ENCODE data around the gene PIK3C2G.

PIK3C2G gene

DNA sequence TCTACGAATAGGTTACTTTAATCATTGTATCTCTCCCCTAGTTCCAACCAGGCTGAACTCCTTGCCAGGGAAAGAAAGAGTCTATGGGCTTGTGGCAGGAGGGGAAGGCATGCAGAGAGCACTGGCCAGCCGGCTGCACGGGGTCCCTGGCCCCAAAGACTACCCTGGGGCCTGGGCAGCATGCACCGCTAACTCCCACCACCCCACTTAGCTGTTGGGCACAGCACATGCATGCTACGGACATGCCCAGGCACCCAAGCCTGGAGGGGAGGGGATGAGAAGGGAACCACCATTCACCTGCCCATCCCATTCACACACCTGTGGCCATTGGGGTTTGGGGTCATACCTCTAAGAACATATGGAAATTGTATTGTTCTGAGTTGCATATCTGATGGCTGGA lies 94.1 kb downstream of the PIK3C2G start:
- no peak for DNase-seq (ENCODE audit: low read depth in 1 of 2, low spot score in 1 of 2)
- Histone ChIP-seq H3K4me3 (replicated peaks; ENCODE audit: insufficient read depth, low read length) (no peak overlapping the region), H3K27ac (replicated peaks) (no peak overlapping the region), H3K27me3 (ENCODE audit: insufficient read depth, poor library complexity, severe bottlenecking) (no peaks in the 10 kb centered on the region)
- TF ChIP-seq, protein P1, sequence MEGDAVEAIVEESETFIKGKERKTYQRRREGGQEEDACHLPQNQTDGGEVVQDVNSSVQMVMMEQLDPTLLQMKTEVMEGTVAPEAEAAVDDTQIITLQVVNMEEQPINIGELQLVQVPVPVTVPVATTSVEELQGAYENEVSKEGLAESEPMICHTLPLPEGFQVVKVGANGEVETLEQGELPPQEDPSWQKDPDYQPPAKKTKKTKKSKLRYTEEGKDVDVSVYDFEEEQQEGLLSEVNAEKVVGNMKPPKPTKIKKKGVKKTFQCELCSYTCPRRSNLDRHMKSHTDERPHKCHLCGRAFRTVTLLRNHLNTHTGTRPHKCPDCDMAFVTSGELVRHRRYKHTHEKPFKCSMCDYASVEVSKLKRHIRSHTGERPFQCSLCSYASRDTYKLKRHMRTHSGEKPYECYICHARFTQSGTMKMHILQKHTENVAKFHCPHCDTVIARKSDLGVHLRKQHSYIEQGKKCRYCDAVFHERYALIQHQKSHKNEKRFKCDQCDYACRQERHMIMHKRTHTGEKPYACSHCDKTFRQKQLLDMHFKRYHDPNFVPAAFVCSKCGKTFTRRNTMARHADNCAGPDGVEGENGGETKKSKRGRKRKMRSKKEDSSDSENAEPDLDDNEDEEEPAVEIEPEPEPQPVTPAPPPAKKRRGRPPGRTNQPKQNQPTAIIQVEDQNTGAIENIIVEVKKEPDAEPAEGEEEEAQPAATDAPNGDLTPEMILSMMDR (IDR thresholded peaks at IDR 0.05; ENCODE audit: insufficient read depth, low read length) = no peak

DNA sequence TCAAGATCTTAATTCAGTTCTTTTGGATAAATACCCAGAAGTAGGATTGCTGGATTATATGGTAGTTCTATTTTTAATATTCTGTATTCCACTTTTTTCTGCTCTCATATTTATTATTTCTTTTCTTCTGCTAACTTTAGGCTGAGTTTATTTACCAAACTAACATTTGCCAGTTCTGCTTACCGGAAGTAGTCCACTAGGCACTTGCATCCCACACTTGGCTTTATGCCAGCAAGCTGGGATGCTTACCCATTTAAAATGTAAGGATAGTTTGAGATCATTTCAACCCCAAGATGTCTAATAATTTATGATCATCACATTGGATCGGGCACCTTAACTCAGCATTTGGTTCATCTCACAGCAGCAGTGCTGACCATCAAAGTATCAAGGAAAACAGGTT lies 96.8 kb downstream of the PIK3C2G start:
- no peak overlapping the region for H3K27ac ChIP-seq (replicated peaks)
- no peak for DNase-seq (ENCODE audit: low read depth in 1 of 2, low spot score in 1 of 2)
- no peaks in the 10 kb centered on the region for H3K27me3 ChIP-seq (ENCODE audit: insufficient read depth, poor library complexity, severe bottlenecking)
- TF ChIP-seq POLR2AphosphoS5 (IDR thresholded peaks at IDR 0.05; ENCODE audit: low read depth) (no peak), GABPA (IDR thresholded peaks at IDR 0.05; ENCODE audit: low read depth) (no peak), SPI1 (IDR thresholded peaks at IDR 0.05; ENCODE audit: borderline replicate concordance, low read depth) (no peak)
- TF ChIP-seq, protein P1 (IDR thresholded peaks at IDR 0.05; ENCODE audit: insufficient read depth, low read length) = no peak
- TF ChIP-seq, protein P2, sequence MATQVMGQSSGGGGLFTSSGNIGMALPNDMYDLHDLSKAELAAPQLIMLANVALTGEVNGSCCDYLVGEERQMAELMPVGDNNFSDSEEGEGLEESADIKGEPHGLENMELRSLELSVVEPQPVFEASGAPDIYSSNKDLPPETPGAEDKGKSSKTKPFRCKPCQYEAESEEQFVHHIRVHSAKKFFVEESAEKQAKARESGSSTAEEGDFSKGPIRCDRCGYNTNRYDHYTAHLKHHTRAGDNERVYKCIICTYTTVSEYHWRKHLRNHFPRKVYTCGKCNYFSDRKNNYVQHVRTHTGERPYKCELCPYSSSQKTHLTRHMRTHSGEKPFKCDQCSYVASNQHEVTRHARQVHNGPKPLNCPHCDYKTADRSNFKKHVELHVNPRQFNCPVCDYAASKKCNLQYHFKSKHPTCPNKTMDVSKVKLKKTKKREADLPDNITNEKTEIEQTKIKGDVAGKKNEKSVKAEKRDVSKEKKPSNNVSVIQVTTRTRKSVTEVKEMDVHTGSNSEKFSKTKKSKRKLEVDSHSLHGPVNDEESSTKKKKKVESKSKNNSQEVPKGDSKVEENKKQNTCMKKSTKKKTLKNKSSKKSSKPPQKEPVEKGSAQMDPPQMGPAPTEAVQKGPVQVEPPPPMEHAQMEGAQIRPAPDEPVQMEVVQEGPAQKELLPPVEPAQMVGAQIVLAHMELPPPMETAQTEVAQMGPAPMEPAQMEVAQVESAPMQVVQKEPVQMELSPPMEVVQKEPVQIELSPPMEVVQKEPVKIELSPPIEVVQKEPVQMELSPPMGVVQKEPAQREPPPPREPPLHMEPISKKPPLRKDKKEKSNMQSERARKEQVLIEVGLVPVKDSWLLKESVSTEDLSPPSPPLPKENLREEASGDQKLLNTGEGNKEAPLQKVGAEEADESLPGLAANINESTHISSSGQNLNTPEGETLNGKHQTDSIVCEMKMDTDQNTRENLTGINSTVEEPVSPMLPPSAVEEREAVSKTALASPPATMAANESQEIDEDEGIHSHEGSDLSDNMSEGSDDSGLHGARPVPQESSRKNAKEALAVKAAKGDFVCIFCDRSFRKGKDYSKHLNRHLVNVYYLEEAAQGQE (IDR thresholded peaks at IDR 0.05; ENCODE audit: insufficient replicate concordance, low read depth) = no peak
- H3K4me3 ChIP-seq (replicated peaks; ENCODE audit: insufficient read depth, low read length) = no peak overlapping the region

DNA sequence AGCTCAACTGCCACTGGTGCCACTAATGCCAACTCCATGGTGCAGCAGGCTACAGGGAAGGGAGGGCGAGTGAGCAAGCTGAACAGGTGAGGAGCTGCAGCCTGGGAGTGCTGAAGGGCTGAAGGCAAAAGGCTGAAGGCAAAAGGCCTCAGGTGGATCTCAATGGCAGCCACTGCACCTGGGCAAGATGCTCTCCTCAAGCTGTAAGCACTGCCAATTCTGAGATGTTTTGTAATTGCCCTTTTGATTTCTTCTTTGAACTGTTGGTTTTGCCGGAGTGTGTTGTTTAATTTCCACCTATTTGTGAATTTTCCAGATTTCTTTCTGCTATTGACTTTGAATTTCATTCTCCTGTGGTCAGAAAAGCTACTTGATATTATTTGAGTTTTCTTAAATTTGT lies 97.6 kb downstream of the PIK3C2G start:
- H3K4me3 ChIP-seq (replicated peaks; ENCODE audit: insufficient read depth, low read length) = no peak overlapping the region
- H3K27me3 ChIP-seq (ENCODE audit: insufficient read depth, poor library complexity, severe bottlenecking) = no peaks in the 10 kb centered on the region
- DNase-seq (ENCODE audit: low read depth in 1 of 2, low spot score in 1 of 2) = no peak
- no peak for TF ChIP-seq POLR2AphosphoS5 (IDR thresholded peaks at IDR 0.05; ENCODE audit: low read depth)
- TF ChIP-seq GABPA (IDR thresholded peaks at IDR 0.05; ENCODE audit: low read depth) = no peak
- TF ChIP-seq, protein P2 (IDR thresholded peaks at IDR 0.05; ENCODE audit: insufficient replicate concordance, low read depth) = no peak
- TF ChIP-seq SPI1 (IDR thresholded peaks at IDR 0.05; ENCODE audit: borderline replicate concordance, low read depth) = no peak
- TF ChIP-seq, protein P1 (IDR thresholded peaks at IDR 0.05; ENCODE audit: insufficient read depth, low read length) = no peak
- H3K27ac ChIP-seq (replicated peaks) = no peak overlapping the region

DNA sequence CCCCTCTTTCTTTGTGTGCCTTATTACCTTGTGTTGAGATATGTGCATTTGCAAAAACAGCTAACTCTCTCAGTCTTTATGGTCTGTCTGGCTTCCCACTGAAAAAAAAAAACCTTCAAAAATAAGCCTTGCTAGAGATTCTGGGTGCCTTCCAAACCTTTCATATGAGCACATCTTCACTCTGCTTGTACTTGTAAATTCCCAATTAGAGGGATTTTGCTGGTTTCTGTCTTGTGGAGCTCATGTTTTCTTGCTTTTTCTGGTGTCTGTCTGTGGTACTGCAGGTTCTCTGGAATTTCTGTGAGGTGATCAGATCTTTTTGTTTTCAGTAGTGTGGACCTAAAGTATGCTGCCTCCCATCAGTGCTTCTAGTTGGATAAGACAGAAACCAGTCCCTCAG lies 100.1 kb downstream of the PIK3C2G start:
- H3K27me3 ChIP-seq (ENCODE audit: insufficient read depth, poor library complexity, severe bottlenecking) = no peaks in the 10 kb centered on the region
- TF ChIP-seq, protein P1 (IDR thresholded peaks at IDR 0.05; ENCODE audit: insufficient read depth, low read length) = no peak
- TF ChIP-seq GABPA (IDR thresholded peaks at IDR 0.05; ENCODE audit: low read depth) (no peak), POLR2AphosphoS5 (IDR thresholded peaks at IDR 0.05; ENCODE audit: low read depth) (no peak)
- no peak overlapping the region for H3K27ac ChIP-seq (replicated peaks)
- no peak for DNase-seq (ENCODE audit: low read depth in 1 of 2, low spot score in 1 of 2)
- H3K4me3 ChIP-seq (replicated peaks; ENCODE audit: insufficient read depth, low read length) = no peak overlapping the region

Measured in HL-60 (cell line).